GM10266 (cell line): ENCODE measurements around the gene BAMBI.
"Not testable (repeated sequence)": the region's sequence is repeated elsewhere in the genome, so short reads cannot be mapped to it uniquely, and the experiment has no call there.

Experiments used
- DNase-seq: peaks from one replicate; pipeline ENCODE4 v3.0.0; 2012; ENCODE audit errors: extremely low spot score
- CTCF ChIP-seq: IDR thresholded peaks from 2 replicates; pipeline ENCODE4 v1.5.1; 2012; ENCODE audit warnings: mild to moderate bottlenecking, low read depth; ENCODE audit not compliant: control insufficient read depth, insufficient read depth; ENCODE audit errors: missing control alignments

The BAMBI gene

GRCh38 chr10:28638392-28638791 is 38.9 kb upstream of the BAMBI start:
- no peak for DNase-seq
- no peak for TF ChIP-seq CTCF

GRCh38 chr10:28640551-28640950 is 36.8 kb upstream of the BAMBI start:
- TF ChIP-seq CTCF = no peak
- DNase-seq = no peak

GRCh38 chr10:28644647-28645046 is 32.7 kb upstream of the BAMBI start:
- no peak for DNase-seq

DNA sequence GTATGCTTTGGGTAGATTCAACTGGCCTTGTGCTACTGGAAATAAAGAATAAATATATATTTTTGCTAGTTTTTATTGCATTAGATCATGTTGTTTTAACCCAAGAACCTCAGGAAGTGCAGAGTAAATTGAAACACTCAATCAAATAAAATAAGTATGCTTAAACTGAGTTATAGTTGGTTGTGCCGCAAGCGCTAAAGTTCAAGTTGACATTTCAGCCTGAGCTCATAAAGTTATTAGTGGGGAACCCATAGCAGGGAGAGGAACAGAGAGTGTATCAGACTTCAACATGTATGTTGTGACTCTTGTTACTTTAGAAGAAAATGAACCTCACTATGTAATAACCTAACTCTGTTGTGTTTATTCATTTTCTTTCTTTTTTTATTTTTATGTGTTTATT is 25.2 kb upstream of the BAMBI start:
- no peak for DNase-seq
- no peak for TF ChIP-seq CTCF

More at GRCh38 chr10:28644647-28645046, 32.7 kb upstream of the BAMBI start:
- no peak for TF ChIP-seq CTCF

- no peak for DNase-seq
These were observed 24.6 kb upstream of the BAMBI start for GRCh38 chr10:28652703-28653102.

GRCh38 chr10:28658824-28659223 is 18.5 kb upstream of the BAMBI start:
- DNase-seq = not testable (repeated sequence)

More at GRCh38 chr10:28652703-28653102, 24.6 kb upstream of the BAMBI start:
- TF ChIP-seq CTCF = no peak

DNA sequence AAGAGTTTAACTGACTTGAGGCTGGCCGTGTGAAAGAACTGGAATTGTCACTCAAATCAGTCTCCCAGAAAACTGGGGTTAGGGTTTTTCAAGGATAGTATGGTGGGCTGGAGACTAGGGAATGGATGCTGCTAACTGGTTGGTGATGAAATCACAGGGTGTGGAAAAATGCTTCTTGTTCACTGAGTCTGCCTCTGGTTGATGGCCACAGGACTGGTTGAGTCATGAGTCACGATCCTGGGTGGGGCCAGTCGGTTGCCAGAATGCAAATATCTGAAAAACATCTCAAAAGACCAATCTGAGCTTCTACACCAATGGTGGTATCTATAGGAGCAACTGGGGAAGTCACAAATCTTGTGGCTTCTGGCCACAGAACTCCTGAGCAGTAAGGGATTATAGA is 16.3 kb upstream of the BAMBI start:
- DNase-seq = no peak
- no peak for TF ChIP-seq CTCF
